Esophagus mucosa (tissue), 1 donor: Measurements from ENCODE around the gene THUMPD2. TPM values are rescaled to one million over a fixed set of nuclear protein-coding genes. Genes with fewer than 3 reads are reported as not detected.
A peak's percentile ranks its signal among the peaks of the same experiment; 100 is the strongest.
"Not testable (repeated sequence)": the region's sequence is repeated elsewhere in the genome, so short reads cannot be mapped to it uniquely, and the experiment has no call there.

Experiments
- ATAC-seq: fragments of 200-7000 bp; cut with Tn5 transposase; one replicate; pipeline ENCODE4 v1.9.1; 2020
- total RNA-seq: library from RNA; stranded (reverse); gene quantifications from one replicate; pipeline ENCODE4 v1.2.4, GENCODE V29; 2023
- donor health status: DM: yes; HTN: yes; CAD: no.

Gene THUMPD2
- total RNA-seq, 1 donor from 2014 or later = 7.4 TPM

GRCh38 chr2:39755466-39755865 lies 23.6 kb downstream of the THUMPD2 start:
- no peak for ATAC-seq

- ATAC-seq = no peak
Observed at GRCh38 chr2:39743269-39743776, 35.7 kb downstream of the THUMPD2 start.

- ATAC-seq = peak; percentile 61
Observed at GRCh38 chr2:39741871-39742270, 37.2 kb downstream of the THUMPD2 start.

GRCh38 chr2:39739386-39739785 lies 39.7 kb downstream of the THUMPD2 start:
- ATAC-seq = no peak

- no peak for ATAC-seq
Observed at GRCh38 chr2:39738936-39739335, 40.1 kb downstream of the THUMPD2 start.

GRCh38 chr2:39737661-39738060 lies 41.4 kb downstream of the THUMPD2 start:
- no peak for ATAC-seq

- ATAC-seq = no peak
Observed at GRCh38 chr2:39736640-39737039, 42.4 kb downstream of the THUMPD2 start.

GRCh38 chr2:39735648-39736047 lies 43.4 kb downstream of the THUMPD2 start:
- ATAC-seq = no peak

GRCh38 chr2:39734445-39734844 lies 44.6 kb downstream of the THUMPD2 start:
- ATAC-seq = peak; percentile 37

GRCh38 chr2:39733070-39733674 lies 45.9 kb downstream of the THUMPD2 start:
- ATAC-seq = no peak

GRCh38 chr2:39732482-39732881 lies 46.6 kb downstream of the THUMPD2 start:
- no peak for ATAC-seq

GRCh38 chr2:39731546-39731945 lies 47.5 kb downstream of the THUMPD2 start:
- ATAC-seq = no peak

GRCh38 chr2:39730685-39731302 lies 48.3 kb downstream of the THUMPD2 start:
- peak; percentile 61 for ATAC-seq

- no peak for ATAC-seq
Observed at GRCh38 chr2:39730276-39730675, 48.8 kb downstream of the THUMPD2 start.

GRCh38 chr2:39728941-39729351 lies 50.1 kb downstream of the THUMPD2 start:
- peak; percentile 46 for ATAC-seq

GRCh38 chr2:39728085-39728484 lies 51.0 kb downstream of the THUMPD2 start:
- ATAC-seq = not testable (repeated sequence)

- no peak for ATAC-seq
Observed at GRCh38 chr2:39725401-39725800, 53.7 kb downstream of the THUMPD2 start.

- no peak for ATAC-seq
Observed at GRCh38 chr2:39724828-39725144, 54.3 kb downstream of the THUMPD2 start.

- no peak for ATAC-seq
Observed at GRCh38 chr2:39723946-39724827, 54.9 kb downstream of the THUMPD2 start.

- ATAC-seq = no peak
Observed at GRCh38 chr2:39723497-39723896, 55.6 kb downstream of the THUMPD2 start.

- ATAC-seq = no peak
Observed at GRCh38 chr2:39720970-39721369, 58.1 kb downstream of the THUMPD2 start.

- no peak for ATAC-seq
Observed at GRCh38 chr2:39719317-39719716, 59.7 kb downstream of the THUMPD2 start.

GRCh38 chr2:39718483-39718882 lies 60.6 kb downstream of the THUMPD2 start:
- ATAC-seq = no peak

GRCh38 chr2:39717067-39717466 lies 62.0 kb downstream of the THUMPD2 start:
- ATAC-seq = no peak
